ENCODE data around the gene ANGEL2.
"Not testable (repeated sequence)": the region's sequence is repeated elsewhere in the genome, so short reads cannot be mapped to it uniquely, and the experiment has no call there.

The ANGEL2 gene

GRCh38 chr1:212974711-212975110 is 41.0 kb downstream of the ANGEL2 start:
- ATAC-seq, result no peak

GRCh38 chr1:212973899-212974298 is 41.8 kb downstream of the ANGEL2 start:
- no peak for ATAC-seq

GRCh38 chr1:212973426-212973825 is 42.2 kb downstream of the ANGEL2 start:
- ATAC-seq, result no peak

- ATAC-seq, result no peak
These were observed 44.4 kb downstream of the ANGEL2 start for GRCh38 chr1:212971312-212971711.

- ATAC-seq, result no peak
These were observed 45.6 kb downstream of the ANGEL2 start for GRCh38 chr1:212970085-212970484.

- ATAC-seq, result no peak
These were observed 47.3 kb downstream of the ANGEL2 start for GRCh38 chr1:212968368-212968863.

GRCh38 chr1:212967801-212968200 is 47.9 kb downstream of the ANGEL2 start:
- ATAC-seq, result peak in 1 of 2 donors; percentile 51

- ATAC-seq, result no peak
These were observed 49.1 kb downstream of the ANGEL2 start for GRCh38 chr1:212966616-212967015.

GRCh38 chr1:212964993-212965392 is 50.7 kb downstream of the ANGEL2 start:
- not testable (repeated sequence) for ATAC-seq

GRCh38 chr1:212964102-212964501 is 51.6 kb downstream of the ANGEL2 start:
- ATAC-seq, result no peak

GRCh38 chr1:212962509-212962908 is 53.2 kb downstream of the ANGEL2 start:
- ATAC-seq, result no peak

- ATAC-seq, result no peak
These were observed 54.7 kb downstream of the ANGEL2 start for GRCh38 chr1:212960932-212961331.

- peak in 1 of 2 donors; percentile 24 for ATAC-seq
These were observed 56.1 kb downstream of the ANGEL2 start for GRCh38 chr1:212959266-212960220.

GRCh38 chr1:212958175-212958574 is 57.5 kb downstream of the ANGEL2 start:
- no peak for ATAC-seq

- ATAC-seq, result no peak
These were observed 58.1 kb downstream of the ANGEL2 start for GRCh38 chr1:212957546-212957945.

- ATAC-seq, result no peak
These were observed 59.6 kb downstream of the ANGEL2 start for GRCh38 chr1:212955961-212956620.

GRCh38 chr1:212955098-212955497 is 60.6 kb downstream of the ANGEL2 start:
- no peak for ATAC-seq

GRCh38 chr1:212954514-212954913 is 61.2 kb downstream of the ANGEL2 start:
- no peak for ATAC-seq

- ATAC-seq, result no peak
These were observed 62.3 kb downstream of the ANGEL2 start for GRCh38 chr1:212953321-212953720.

GRCh38 chr1:212952641-212952976 is 63.1 kb downstream of the ANGEL2 start:
- no peak for ATAC-seq

- no peak for ATAC-seq
These were observed 63.6 kb downstream of the ANGEL2 start for GRCh38 chr1:212951947-212952640.

GRCh38 chr1:212951126-212951946 is 64.3 kb downstream of the ANGEL2 start:
- ATAC-seq, result no peak

All from activated CD4-positive, CD25-positive, alpha-beta regulatory T cell treated with anti-CD3 and anti-CD28 coated beads, Interleukin-2, amount 50 U/mL, for 24 hours (primary cell).